ENCODE data around the gene NFE2L1. TPM values are rescaled to one million over a fixed set of nuclear protein-coding genes. Genes with fewer than 3 reads are reported as not detected.
"Not testable (repeated sequence)": the region's sequence is repeated elsewhere in the genome, so short reads cannot be mapped to it uniquely, and the experiment has no call there.

The NFE2L1 gene
- total RNA-seq, 1 donor from 2014 or later = 775 TPM

DNA sequence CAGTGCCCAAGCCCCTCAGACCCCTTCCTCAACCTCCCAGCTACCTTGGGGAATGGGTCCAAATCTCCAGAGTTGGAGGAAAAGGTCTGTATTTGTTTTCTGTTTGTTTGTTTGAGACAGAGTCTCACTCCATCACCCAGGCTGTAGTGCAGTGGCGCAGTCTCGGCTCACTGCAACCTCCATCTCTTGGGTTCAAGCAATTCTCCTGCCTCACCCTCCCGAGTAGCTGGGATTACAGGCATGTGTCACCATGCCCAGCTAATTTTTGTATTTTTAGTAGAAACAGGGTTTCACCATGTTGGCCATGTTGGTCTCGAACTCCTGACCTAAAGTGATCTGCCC is 30.4 kb upstream of the NFE2L1 start:
- not testable (repeated sequence) for ATAC-seq; DNase-seq (ENCODE audit: missing footprints)
- intact Hi-C loops (cut with DNase I) = loop anchor here (1.0 kb wide), 2 partner anchors 39 to 68 kb away; no protein-coding TSS in a partner anchor

DNA sequence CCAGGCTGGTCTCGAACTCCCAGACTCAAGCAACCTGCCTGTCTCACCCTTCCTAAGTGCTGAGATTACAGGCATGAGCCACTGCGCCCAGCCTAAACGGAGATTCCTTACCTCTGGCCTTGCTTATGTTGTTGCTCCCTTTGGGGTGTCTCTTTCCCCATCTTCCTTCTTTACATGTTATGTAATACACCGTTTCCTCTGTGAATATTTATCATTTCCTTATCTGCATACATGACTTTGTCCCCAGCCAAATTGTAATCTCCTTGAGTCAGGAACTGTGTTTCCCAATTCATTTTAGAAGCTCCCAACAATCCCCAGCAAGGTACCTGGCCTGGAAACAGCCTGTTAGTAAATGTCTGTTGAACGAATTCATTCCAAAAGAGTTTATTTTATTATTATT is 26.2 kb upstream of the NFE2L1 start:
- intact Hi-C loops (cut with DNase I) = loop anchor here (10.0 kb wide), 2 partner anchors 313 to 593 kb away; partner anchors contain the start of genes HOXB7 and HOXB8
- DNase-seq (ENCODE audit: missing footprints) (no peak), ATAC-seq (no peak)

DNA sequence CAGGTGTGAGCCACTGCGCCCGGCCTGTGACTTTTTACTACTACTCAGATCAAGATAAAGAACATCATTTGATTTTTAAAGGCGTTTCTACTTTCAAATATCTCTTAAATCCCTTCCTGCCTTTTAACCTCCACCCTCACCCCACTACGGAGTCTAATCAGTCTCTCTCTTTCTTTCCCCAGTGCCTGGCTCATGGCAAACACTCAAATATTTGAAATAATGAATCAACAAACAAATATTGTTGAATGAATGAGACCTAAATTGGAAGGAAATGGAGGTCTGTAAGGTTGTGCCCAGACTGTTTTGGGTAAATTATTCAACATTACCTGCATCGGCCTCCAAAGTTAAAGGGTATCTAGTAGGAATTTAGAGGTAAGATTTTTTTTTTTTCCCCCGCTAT is 25.3 kb upstream of the NFE2L1 start:
- intact Hi-C loops (cut with DNase I) = loop anchor here (10.0 kb wide), 2 partner anchors 312 to 592 kb away; partner anchors contain the start of genes HOXB7 and HOXB8
- DNase-seq (ENCODE audit: missing footprints) (no peak), ATAC-seq (no peak)

DNA sequence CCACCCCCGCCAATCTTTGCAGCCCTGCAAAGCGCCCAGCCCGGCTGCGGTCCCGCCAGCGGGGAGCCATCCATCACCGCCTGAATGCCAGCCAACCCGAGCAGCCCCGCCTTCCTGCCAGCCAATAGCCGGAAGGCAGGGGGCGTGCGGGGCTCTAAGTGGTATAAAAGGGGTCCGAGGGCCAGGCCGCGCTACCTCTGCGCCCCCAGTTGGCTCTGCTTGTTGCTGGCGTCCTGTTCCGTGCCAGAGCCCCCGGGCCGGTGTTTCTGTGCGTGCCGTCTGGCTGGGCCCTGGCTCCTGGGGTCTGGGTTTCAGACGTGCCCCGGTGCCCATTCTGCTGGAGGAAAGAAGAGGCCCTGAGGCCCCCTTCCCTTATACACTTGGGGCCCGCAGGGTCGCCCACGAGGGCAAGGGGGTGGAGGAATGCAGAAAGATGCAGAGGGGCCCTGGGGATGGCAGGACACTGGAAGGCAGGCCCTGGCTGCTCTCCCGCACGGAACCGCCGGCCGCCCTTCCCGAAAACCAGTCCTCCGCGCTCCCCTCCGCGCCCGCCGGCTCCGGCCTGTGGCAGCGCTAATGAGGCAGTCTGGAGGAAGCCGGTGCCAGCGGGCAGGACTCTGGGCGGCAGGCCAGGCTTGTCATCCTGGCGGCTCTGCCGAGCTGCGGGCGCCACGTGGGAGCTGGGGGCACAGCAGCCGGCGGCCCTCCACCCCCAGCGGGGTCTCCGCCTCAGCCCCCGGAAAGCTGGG is 24.6 kb upstream of the NFE2L1 start:
- intact Hi-C loops (cut with DNase I) = loop anchor here (2.0 to 10.0 kb wide), 3 partner anchors 183 to 591 kb away; partner anchors contain the start of genes HOXB7, HOXB8 and SCRN2
- DNase-seq (ENCODE audit: missing footprints) = peak; percentile 92

DNA sequence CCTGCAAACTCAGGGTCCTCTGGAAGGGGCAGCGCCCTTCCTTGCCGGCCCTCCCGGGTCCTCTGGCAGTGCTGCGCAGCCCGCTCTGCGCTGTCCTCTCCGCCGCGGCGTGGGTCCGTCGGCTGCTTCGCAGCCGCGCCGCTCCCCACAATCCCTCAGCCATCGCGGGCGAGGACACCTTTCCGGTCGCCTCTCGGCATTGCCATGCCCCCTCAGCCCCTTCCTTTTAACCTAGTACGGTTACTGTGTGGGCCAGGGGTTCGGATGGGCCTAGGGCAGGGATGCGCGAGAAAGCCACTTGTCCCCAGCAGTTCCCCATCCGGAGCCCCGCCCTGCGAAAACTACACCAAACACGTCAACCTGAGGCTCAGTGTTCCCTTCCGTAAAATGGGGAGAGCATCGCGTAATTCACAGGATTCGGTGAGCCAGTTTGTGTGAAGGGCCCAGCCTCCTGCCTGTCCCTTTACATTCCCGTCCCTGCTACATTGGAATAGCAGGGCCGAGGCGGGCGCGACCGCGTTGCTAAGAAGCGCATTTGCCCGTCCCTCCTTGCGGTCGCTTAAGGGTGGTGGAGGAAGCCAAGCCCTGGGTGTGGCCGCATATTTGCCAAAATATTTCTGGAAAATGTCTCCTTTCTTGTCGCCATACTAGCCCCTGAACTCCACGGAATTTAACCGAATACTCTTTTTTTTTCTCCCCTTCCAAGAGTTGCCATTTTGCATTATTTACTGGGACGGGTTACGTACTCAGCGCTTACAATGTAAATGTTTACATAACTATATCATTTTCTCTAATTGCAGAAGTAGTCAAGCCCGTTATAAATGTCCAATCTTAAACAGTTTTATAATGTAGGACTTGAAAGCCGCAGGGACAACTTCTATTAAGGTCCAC is 23.8 kb upstream of the NFE2L1 start:
- peak; percentile 6 for ATAC-seq

More for the DNA sequence above, 24.6 kb upstream of the NFE2L1 start:
- ATAC-seq = peak; percentile 60

DNA sequence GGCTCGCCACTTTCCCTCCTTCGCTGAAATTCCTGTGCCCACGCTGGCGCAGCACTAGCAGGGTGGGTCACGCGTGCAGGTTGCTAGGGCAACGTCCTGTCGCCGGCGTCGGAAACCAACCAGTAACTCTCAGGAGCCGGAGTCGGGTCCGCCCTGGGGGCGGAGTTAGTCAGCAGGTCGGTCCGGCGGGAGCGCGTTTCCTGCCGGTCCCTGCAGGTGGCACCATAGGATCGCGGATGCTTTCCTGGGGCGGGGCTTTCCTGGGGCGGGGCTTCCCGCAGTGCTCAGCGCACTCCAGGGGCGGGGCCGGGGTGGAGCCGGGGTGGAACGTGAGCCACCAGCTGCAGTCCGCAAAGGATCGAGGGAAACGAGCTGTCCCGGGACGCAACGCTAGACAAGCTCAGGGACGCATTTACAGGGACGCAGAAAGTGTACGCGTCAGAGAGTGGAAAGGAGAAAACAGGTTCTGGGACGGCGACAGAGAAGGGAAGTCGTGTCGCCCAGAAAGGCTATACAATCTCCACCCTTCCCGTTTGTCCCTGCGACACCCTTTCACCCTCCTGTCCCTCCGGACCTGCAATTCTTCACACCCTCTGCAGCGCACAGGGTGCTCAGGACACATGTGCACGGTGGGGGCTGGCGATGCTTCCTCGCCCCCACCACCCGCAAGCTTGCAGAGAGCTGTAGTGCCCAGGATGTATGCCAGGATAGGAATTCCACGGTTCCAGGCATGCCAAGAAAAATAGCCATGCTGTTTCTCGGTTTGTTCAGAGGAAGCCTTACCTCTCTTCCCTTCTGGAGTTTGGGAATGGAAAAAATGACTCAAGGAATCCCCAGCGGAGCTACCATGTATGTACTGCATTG is 22.9 kb upstream of the NFE2L1 start:
- peak; percentile 100 for DNase-seq (ENCODE audit: missing footprints)
- intact Hi-C loops (cut with DNase I) = loop anchor here (1.0 to 10.0 kb wide), 4 partner anchors 106 to 590 kb away; partner anchors contain the start of genes HOXB7, HOXB8 and SCRN2
- peak; percentile 93 for ATAC-seq

More for the DNA sequence above, 23.8 kb upstream of the NFE2L1 start:
- intact Hi-C loops (cut with DNase I) = loop anchor here (1.0 to 10.0 kb wide), 4 partner anchors 107 to 590 kb away; partner anchors contain the start of genes HOXB7, HOXB8 and SCRN2
- peak; percentile 85 for DNase-seq (ENCODE audit: missing footprints)

DNA sequence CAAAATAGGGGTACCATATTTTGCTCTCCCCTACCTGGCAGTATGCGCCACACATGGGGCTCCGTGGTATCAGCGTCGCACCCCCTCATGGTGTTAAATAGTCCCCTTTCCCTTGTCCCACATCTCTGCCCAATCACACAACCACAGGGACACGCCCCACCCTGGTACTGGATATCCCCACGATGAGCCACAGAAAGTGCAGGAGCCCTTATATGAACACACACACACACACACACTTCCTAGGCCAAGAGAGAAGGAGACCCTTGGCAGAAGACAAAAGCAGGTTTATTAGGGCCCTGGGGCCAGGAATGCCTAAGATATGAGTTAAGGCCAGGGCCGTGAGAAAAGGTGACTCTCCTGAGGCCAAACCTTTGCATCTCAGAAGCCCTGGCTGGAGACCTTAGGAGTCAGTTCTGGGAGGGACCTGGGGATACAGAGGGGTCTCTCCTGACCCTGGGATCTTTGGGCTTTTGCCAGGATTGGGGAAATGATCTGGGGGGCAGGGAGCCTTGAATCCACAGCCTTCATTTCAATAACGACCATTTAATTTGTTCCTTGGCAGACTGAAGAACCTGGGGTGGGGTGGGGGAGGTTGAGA is 22.2 kb upstream of the NFE2L1 start:
- DNase-seq (ENCODE audit: missing footprints) (no peak), ATAC-seq (no peak)
- intact Hi-C loops (cut with DNase I) = loop anchor here (1.0 to 10.0 kb wide), 6 partner anchors 27 to 589 kb away; partner anchors contain the start of genes HOXB7, HOXB8 and SCRN2

DNA sequence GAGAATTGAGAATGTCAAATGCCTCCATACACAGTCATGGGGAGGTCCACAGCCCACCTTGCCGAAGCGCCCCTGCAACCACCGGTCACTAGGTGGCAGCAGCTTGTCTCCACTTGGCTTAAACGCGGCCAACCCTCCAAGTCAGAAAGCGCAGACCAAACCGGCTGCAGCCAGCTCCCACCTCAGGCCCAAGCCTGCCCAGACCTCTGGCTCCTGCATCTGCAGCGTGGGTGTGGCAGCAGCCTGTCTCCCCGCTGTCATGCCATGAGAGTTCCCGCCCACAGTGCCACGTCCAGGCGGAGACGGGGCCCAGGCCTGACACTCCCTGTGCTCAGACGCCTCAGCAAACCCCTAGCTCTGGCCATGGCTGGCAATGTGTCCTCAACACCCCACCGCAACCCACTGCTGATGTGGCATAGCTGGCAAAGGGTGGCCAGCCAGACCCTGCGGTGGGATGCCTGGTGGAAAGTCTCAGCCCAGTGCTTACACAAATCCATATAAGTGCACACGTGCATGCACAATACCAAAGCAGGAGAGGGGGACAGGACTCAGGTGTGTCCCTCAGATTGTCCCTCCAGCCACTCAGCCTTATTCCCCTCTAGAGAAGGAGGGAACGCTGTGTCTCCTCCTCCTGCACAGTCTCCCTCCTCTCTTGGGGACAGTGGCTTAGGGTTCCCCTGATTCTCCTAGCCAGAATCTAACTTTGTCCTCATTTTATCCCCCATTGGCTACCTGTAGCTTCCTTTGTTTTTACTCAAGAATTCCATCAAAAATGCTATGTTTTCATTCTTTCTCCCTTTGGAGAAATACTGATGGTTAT is 21.4 kb upstream of the NFE2L1 start:
- intact Hi-C loops (cut with DNase I) = loop anchor here (1.0 to 10.0 kb wide), 4 partner anchors 26 to 588 kb away; partner anchors contain the start of genes HOXB7 and HOXB8
- DNase-seq (ENCODE audit: missing footprints) = peak; percentile 88
- ATAC-seq = peak; percentile 32

DNA sequence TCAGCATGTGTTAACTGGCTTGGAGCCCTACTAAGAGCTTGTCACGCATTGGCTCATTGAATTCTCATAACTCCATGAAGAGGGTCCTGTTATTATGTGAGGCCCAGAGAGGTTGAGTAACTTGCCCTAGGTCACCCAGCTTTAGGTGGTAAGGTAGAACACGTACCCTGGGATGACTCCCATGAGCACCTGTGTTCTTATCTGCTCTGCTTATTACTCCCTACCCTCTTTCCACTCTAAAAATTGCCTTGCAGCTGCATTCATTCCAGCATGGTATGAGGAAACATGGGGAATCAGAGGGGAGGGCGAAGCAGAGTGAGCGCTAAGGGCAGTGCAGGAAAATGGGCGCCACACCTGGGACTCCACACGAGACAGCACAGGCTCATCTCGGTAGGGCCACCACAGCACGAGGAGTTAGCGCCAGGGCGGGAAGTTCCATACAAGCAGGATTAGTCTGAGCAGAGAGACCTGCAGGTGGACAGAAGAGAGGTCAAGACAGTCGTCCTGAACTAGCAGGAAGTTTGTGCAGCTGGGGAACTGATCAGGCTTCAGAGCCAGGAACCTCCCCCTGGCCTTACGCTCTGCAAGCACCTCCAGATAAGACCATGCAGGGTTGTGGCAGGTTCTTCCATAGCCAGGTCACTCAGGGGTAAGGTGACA is 20.7 kb upstream of the NFE2L1 start:
- no peak for ATAC-seq
- DNase-seq (ENCODE audit: missing footprints) = no peak
- intact Hi-C loops (cut with DNase I) = loop anchor here (2.0 to 10.0 kb wide), 3 partner anchors 25 to 587 kb away; partner anchors contain the start of genes HOXB7 and HOXB8

DNA sequence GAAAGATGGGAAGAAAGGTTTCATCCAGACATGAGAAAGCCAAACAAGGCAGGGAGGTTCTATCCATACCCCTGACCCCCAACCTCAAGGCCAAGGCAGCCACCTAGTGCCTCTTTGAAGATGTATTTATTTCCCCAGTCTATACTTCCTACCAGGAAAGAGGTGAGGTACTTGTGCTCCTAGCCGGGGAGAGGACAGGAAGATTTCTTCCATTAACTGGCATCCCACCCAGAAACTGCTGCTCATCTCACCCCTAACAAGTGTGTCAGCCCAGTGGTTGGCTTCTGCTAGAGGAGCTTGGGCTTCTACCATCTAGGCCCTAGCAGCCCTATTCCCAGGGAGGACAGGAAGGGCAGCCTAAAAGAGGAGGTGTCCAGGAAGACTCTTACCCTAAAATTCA is 19.4 kb upstream of the NFE2L1 start:
- intact Hi-C loops (cut with DNase I) = loop anchor here (10.0 kb wide), 2 partner anchors 306 to 586 kb away; partner anchors contain the start of genes HOXB7 and HOXB8
- ATAC-seq = no peak
- DNase-seq (ENCODE audit: missing footprints) = no peak

DNA sequence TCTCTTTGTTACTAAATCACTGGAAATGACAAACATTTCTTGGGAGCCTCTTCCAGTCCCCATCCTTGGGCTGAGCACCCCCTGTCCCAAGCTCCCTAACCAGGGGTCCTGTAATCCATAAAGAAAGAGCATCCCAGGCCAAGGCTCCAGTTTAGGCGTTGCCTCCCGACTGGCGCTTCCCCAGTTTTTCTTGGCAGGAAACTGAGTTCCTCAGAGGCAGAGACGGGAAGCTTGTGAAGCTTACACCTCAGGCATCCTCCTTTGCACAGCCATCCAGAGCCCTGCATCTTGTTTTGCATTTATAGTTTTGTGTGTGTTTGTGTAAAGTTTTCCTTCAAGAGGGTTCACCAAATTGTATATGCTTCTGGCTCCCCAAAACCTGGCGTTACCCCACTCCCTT is 17.6 kb upstream of the NFE2L1 start:
- no peak for DNase-seq (ENCODE audit: missing footprints)
- intact Hi-C loops (cut with DNase I) = no loop called here
- ATAC-seq = no peak

DNA sequence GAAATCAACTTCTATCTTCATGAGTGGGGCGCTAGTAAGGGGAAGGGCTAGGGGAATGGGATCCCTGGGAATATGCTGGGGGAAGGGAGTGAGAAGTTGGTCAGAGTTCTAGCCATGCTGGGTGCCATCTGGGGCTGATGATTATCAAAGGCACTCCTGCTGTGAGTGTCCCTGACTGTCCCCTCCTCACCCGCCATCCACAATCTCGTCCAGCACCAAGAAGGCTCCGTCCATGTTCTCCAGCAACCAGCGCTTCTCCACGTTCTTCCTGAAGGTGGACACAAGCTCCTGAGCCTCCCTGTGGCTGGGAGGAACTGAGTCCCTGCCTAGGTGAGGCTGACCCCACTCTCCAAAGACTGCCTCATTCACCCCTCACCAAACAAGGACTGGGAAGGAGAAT is 16.2 kb upstream of the NFE2L1 start:
- intact Hi-C loops (cut with DNase I) = no loop called here
- no peak for DNase-seq (ENCODE audit: missing footprints)
- ATAC-seq = no peak

DNA sequence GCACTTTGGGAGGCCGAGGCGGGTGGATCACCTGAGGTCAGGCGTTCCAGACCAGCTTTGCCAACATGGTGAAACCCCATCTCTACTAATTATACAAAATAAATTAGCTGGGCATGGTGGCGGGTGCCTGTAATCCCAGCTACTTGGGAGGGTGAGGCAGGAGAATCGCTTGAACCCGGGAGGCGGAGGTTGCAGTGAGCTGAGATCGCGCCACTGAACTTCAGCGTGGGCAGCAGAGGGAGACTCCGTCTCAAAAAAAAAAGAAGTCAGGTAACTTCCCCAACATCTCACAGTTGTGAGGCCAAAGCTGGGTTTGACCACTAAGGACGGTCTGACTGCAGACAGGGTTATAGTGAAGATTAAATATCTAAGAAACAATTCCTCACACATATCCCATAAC is 13.4 kb upstream of the NFE2L1 start:
- intact Hi-C loops (cut with DNase I); ATAC-seq: not testable (repeated sequence)

DNA sequence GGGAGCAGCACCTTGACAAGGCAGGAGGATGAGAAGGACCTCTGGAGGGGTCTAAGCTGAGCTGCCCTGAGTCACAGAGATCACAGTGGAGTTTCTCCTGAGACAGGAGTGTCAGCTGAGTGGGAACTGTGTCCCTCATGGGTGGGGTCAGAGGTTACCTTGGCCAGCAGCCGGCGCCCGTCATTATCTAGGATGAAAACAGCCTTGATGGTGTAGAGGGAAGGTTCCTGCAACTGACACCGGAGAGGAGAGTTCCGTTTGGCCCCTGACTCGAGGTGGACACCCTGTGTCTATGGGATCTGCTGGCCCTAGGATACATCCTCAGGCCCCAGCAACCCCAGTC is 11.5 kb upstream of the NFE2L1 start:
- DNase-seq (ENCODE audit: missing footprints) (no peak), ATAC-seq (no peak)
- intact Hi-C loops (cut with DNase I) = no loop called here

More for the DNA sequence above, 13.4 kb upstream of the NFE2L1 start:
- not testable (repeated sequence) for DNase-seq (ENCODE audit: missing footprints)

DNA sequence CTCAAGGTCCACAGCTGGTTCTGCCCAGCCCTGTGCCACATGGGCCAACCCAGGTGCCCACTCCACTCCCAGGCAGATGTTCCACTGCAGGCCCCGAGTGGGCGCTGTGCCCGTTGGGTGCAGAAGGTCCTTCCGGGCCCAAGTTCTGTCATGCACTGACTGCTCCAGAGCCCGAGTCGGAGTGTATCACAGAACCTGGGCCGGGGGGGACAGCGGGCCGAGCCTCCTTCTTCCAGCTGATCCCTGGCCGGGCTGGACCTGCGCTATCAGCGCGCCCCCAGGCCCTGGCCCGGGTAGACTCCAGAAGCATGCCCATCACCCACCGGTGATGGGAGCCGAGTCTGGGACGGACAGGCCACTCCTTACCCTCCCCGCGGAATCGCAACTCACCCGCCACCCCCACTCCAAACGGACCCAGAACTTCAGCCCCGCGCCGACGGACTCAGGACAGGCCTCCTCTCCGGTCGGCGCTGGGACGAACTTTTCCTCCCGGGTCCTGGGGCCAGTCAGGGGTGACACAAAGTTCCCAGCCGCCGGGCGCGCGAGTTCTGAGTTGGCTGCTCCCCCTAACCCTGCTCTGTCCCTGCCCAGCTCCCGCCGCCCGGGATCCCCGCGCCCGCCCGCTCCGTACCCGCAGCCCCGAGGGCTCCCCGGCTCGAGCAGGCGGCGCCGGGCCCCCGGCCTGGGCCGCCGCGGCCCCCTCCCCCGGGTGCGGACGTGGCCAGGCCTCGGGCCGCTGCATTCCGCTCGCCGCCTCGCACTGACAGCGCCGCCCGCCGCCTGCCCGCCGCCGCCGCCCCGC is 10.9 kb upstream of the NFE2L1 start, which contains the start of gene COPZ2:
Gene COPZ2 (minus strand): TSS at position 762 of the 802 bp plus-strand sequence. CDS start 20 bp downstream, at position 742.
- peak; percentile 84 for DNase-seq (ENCODE audit: missing footprints)
- peak; percentile 87 for ATAC-seq
- intact Hi-C loops (cut with DNase I) = no loop called here

All from Right ventricle myocardium inferior (tissue), 1 donor.